ENCODE measurements around the gene BDNF.
A peak's percentile ranks its signal among the peaks of the same experiment; 100 is the strongest.
"Not testable (repeated sequence)": the region's sequence is repeated elsewhere in the genome, so short reads cannot be mapped to it uniquely, and the experiment has no call there.

BDNF gene

GRCh38 chr11:27700351-27701301 is at the start of gene BDNF:
BDNF (minus strand) TSS chr11:27700455; CDS start chr11:27658564, 41,891 bp downstream.
- no peak for TF ChIP-seq CTCF (IDR thresholded peaks at IDR 0.05)
- H3K27ac ChIP-seq = peak within 1 kb of the TSS in 1 of 2 donors; percentile 68
- H3K4me3 ChIP-seq = peak within 1 kb of the TSS; percentile 79
- no peak for DNase-seq (ENCODE audit: low spot score)

GRCh38 chr11:27740362-27741013 is 40.2 kb upstream of the BDNF start:
- no peak for DNase-seq (ENCODE audit: low spot score)
- Histone ChIP-seq H3K4me3 (no peak overlapping the region), H3K27ac (no peak overlapping the region)
- TF ChIP-seq CTCF (IDR thresholded peaks at IDR 0.05) = no peak

DNA sequence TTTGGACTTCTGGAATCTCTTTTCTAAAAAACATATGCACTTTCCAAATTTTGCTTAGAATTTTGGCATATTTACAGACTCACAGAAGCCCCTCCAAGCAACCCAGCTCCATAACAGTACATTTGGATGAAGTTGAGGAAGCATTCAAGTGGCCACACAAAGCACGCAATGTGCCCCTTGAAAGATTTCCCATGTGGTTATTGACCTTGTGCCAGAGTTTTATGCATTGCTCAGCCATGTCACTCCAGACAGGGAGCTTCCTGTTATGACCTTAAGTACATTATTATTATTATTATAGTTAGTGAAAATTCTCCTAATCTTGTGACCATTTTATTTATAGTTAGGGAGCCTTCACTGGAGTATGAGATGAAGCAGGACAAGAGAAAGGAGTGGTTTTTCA is 35.0 kb upstream of the BDNF start:
- Histone ChIP-seq H3K4me3 (no peak overlapping the region), H3K27ac (no peak overlapping the region)
- no peak for TF ChIP-seq CTCF (IDR thresholded peaks at IDR 0.05)
- DNase-seq (ENCODE audit: low spot score) = no peak

- DNase-seq (ENCODE audit: low spot score); H3K27ac ChIP-seq; H3K4me3 ChIP-seq: not testable (repeated sequence)
Measured at GRCh38 chr11:27731803-27732202, 31.5 kb upstream of the BDNF start.

- no peak for TF ChIP-seq CTCF (IDR thresholded peaks at IDR 0.05)
- H3K27ac ChIP-seq = no peak overlapping the region
- no peak overlapping the region for H3K4me3 ChIP-seq
- no peak for DNase-seq (ENCODE audit: low spot score)
Measured at GRCh38 chr11:27726981-27727380, 26.7 kb upstream of the BDNF start.

DNA sequence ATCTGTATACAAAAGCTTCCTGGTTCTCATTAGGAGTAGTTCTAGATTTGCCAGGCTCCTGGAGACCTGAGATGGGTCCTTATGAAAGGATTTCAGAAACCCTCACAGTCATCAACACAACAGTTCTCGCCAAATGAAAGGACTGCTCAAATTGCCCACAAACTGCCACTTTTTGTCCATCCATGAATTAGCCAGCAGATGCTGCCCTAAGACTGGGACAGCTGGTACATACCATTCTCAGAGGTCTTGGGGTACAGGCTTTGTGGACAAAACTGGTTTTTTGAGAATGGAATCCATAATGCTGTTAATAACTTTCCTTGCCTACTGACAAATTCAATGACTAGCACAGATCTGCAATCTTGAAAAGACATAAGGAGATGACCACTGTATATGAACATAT is 23.4 kb upstream of the BDNF start:
- DNase-seq (ENCODE audit: low spot score) = no peak
- Histone ChIP-seq H3K4me3 (no peak overlapping the region), H3K27ac (no peak overlapping the region)
- no peak for TF ChIP-seq CTCF (IDR thresholded peaks at IDR 0.05)

DNA sequence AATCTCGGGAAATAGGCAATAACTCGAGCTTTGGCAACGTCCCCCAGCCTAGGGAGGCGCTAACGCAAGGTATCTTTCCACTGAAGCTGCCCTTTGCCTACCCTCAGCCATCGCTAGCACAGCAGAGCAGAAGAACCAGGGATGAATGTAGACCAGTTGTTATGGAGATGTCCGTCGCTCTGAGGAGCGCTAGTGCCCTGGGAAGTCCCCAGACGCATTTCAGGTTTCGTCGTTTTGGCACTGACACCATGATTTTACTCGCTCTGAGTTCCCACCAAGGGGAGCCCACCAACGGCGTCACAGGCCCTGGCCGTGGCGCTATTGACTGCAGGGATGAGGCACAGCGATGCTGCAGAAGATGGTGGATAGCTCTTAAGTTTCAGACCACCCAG is 22.7 kb upstream of the BDNF start:
- no peak for TF ChIP-seq CTCF (IDR thresholded peaks at IDR 0.05)
- Histone ChIP-seq H3K27ac (no peak overlapping the region), H3K4me3 (peak overlapping the region; percentile 56)
- no peak for DNase-seq (ENCODE audit: low spot score)

All from coronary artery (tissue), 2 donors.